T1000 (cell line): ENCODE measurements around the gene ASXL1.
"Not testable (repeated sequence)": the region's sequence is repeated elsewhere in the genome, so short reads cannot be mapped to it uniquely, and the experiment has no call there.

Experiments
- DNase-seq: peaks from one replicate; lab custom pipeline; 2025; ENCODE audit warnings: mixed read lengths; lab: John Stamatoyannopoulos, UW

The ASXL1 gene

DNA sequence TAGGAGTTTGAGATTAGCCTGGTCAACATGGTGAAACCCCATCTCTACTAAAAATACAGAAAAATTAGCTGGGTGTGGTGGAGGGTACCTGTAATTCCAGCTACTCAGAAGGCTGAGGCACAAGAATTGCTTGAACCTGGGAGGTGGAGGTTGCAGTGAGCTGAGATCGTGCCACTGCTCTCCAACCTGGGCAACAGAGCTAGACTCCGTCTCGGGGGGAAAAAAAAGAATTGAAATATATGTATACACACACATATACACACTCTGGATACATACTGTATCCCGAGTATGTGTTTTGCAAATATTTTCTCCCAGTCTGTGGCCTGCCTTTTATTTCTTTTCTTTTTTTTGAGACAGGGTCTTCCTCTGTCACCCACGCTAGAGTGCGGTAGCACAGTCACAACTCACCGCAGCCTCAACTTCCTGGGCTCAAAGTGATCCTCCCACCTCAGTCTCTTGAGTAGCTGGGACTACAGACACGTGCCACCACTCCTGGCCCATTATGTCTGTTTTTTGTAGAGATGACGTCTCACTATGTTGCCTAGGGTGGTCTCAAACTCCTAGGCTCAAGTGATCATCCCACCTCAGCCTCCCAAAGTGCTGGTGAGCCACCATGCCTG lies 49.1 kb downstream of the ASXL1 start:
- DNase-seq, result not testable (repeated sequence)

DNA sequence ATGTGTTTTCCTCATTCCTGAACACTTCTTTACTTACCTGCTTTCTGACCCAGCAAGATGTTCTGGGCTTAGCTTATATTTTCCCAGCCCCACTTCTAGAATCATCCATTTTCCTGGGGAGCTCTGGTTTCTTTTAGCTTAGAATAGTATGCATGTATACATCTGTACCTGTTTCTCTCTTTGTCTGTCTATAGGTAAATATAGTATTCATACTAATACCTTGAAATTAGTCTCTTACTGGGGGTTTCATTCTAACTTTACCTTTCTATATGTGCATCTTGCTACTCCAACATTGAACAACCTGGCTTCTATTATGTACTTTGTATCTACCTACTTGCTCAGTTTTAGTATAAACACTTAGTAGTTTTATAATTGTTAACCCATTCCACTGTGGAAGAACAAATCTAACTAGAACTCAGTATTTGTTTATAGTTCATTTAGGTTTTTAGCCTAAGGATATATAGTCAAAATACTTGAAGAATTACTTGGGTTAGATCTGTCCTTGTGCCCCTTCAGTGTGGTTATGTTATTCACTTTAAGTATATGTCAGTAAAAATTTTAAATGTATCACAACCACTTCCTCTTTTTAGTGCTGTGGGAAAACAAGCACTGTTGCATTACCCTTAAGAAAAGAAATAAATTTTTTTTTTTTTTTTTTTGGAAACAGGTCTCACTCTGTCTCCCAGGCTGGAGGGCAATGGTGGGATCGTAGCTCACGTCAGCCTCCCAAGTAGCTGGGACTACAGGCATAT lies 54.0 kb downstream of the ASXL1 start:
- DNase-seq, result no peak

DNA sequence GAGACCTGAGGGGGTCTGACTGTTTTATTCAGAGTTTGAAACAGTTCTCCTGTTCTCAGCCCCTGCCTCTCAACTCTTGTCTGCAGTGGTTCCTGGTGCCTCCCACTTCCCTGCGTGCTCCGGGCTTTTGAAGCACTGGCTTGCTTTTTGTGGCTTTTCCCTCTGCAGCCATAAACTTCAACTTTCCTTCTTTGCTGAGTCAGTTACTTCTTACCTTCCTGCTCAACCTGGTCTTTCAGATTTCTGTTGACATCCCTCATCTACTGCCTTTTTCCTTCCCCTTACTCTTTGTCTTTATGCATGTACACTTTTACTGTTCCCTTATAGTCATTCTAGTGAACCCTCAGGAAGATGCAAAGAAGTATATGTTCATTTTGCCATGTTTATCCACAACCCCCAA lies 57.4 kb downstream of the ASXL1 start:
- DNase-seq, result no peak

DNA sequence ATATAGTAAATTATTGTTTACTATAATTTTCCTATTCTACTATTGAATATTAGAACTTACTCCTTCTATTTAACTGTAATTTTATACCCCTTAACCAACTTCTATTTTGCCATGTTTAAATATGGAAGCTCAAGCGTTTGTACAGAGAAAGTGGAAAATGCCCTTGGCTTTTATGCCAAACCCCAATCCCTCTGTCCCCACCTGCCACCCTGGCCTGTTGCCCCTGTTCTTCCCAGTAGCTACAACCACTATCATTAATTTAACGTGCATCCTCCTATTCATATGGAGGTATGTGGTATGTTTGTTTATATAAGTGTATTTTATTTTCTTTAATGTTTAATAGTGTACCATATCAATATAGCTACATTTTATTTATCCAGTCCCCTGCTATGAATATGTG lies 58.1 kb downstream of the ASXL1 start:
- DNase-seq, result no peak

DNA sequence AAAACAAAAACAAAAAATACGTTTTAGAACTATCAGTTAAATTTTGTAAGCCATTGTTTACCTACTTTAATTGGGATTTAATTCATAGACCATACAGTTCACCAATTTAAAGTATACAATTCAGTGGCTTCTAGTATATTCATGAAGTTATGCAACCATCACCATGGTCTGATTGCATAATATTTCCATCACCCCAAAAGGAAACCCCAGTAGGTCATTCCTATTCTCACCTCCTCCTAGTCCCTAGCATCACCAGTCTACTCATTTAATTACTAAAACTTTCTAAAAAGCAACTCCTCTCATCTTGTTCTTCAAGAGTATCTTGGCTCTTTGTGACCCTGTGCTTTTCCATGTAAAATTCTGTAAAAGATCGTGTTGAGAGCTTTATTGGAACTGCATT lies 60.2 kb downstream of the ASXL1 start:
- no peak for DNase-seq

DNA sequence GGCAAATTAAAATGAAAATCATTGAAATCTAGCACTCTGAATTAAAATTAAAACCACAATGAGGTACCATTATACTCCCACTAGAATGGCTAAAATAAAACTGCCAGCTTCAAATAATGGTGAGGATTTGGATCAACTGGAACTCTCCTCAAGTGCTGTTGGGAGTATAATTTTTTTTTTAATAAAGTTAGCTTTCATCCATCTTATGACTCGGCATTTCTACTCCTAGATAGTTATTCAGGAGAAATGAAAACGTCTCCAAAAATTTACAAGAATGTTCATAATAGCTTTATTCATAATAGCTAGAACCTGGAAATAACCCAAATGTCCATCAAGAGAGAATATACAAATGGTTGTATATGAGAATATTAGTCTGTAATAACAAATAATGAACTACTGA lies 63.2 kb downstream of the ASXL1 start:
- no peak for DNase-seq

DNA sequence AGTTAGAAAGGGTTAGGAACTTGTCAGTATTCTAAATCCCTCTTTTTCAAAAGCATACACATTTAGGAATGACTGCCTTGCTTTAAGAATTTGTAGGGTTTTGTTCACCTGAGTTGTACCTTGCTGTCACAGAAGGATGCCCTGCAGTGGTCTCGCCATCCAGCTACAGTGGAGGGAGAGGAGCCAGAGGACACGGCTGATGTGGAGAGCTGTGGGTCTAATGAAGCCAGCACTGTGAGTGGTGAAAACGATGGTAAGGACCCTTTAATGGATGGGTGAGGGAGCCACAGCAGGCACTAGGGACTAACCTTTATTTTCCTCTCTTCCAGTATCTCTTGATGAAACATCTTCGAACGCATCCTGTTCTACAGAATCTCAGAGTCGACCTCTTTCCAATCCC lies 69.9 kb downstream of the ASXL1 start:
- no peak for DNase-seq

DNA sequence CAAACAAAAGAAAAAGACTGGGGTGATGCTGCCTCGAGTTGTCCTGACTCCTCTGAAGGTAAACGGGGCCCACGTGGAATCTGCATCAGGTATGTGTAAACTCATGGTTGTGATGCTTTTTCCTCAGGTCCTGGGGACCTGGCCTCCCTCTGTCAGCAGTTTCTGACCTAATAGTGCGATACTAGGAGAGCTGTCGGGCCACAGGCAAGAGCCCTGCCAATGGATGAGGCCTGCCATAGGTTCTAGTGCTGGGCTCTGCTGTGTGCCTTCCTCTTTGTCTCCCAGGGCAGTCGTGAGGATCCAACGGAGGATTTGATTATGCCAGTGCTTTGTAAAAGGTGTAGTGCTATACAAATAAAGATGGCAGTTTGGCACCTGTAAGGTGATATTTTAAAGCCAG lies 71.2 kb downstream of the ASXL1 start:
- DNase-seq, result no peak

DNA sequence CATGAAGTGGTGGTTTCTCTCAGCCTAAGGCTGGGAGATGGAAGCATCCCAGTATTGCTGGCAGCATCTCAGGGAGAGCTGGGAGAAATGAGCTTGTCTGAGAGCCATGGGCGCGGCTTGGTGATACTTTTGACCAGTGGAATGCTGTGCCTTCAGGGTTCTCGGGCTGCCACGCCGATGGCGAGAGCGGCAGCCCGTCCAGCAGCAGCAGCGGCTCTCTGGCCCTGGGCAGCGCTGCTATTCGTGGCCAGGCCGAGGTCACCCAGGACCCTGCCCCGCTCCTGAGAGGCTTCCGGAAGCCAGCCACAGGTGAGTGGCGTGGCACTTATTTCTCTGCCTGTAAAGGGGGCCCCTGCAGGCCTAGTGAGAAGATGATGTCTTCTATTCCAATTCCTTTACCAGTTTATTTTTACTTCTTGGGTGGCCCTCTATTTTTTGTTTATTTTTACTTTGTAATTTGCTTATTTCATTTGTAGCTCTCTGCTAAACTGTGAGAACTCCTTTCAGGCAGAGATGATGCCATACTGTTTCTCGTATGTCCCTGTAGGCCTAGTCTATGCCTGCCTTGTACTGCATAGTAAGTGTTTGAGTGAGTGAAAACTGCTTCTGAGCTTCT lies 71.7 kb downstream of the ASXL1 start:
- DNase-seq, result no peak

DNA sequence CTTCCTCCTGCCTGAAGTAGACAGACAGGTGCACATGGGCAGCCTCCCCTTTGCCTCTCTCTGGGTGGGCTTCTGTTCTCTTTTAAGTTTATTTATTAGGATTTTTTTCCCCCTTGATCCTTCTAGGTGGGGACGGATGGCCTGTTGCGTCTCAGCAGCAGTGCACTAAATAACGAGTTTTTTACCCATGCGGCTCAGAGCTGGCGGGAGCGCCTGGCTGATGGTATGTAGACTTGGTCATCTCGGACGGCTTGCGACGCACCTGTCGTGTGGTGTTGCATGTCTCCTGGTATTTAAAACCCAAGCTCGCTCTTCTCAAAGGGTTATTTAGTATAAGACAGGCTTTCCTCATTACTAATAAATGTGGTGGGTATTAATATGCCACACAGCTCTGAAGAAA lies 73.3 kb downstream of the ASXL1 start:
- no peak for DNase-seq

DNA sequence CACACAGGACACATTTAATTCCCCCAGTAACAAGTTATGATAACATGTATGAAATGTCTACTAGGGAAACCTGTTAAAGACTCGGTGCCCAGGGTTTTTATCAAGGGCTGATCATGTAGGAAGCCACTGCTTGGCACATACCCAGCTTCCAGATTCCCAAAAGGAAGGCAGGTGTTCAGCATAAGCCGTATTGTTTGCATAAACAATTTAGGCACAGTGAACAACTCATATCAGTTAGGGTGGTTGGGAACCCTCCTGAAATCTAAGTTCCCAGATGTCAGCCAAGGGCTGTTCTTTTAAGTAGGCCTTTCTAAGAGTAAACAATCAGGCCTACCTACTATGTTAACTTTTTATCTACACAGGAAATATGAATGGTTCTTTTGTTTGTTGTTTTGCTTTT lies 74.1 kb downstream of the ASXL1 start:
- no peak for DNase-seq

DNA sequence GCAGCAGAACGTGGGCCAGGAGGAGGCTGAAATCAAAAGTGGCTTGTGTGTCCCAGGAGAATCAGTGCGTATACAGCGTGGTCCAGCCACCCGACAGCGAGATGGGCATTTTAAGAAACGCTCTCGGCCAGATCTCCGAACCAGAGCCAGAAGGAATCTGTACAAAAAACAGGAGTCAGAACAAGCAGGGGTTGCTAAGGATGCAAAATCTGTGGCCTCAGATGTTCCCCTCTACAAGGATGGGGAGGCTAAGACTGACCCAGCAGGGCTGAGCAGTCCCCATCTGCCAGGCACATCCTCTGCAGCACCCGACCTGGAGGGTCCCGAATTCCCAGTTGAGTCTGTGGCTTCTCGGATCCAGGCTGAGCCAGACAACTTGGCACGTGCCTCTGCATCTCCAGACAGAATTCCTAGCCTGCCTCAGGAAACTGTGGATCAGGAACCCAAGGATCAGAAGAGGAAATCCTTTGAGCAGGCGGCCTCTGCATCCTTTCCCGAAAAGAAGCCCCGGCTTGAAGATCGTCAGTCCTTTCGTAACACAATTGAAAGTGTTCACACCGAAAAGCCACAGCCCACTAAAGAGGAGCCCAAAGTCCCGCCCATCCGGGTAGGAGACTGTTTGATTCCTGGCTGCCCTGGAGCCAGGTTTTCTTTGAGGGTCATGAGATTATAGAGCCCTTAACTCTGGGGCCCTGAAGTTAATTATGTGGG lies 75.3 kb downstream of the ASXL1 start:
- no peak for DNase-seq

DNA sequence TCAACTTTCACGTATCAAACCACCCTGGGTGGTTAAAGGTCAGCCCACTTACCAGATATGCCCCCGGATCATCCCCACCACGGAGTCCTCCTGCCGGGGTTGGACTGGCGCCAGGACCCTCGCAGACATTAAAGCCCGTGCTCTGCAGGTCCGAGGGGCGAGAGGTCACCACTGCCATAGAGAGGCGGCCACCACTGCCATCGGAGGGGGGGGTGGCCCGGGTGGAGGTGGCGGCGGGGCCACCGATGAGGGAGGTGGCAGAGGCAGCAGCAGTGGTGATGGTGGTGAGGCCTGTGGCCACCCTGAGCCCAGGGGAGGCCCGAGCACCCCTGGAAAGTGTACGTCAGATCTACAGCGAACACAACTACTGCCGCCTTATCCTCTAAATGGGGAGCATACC lies 76.3 kb downstream of the ASXL1 start:
- DNase-seq, result no peak

DNA sequence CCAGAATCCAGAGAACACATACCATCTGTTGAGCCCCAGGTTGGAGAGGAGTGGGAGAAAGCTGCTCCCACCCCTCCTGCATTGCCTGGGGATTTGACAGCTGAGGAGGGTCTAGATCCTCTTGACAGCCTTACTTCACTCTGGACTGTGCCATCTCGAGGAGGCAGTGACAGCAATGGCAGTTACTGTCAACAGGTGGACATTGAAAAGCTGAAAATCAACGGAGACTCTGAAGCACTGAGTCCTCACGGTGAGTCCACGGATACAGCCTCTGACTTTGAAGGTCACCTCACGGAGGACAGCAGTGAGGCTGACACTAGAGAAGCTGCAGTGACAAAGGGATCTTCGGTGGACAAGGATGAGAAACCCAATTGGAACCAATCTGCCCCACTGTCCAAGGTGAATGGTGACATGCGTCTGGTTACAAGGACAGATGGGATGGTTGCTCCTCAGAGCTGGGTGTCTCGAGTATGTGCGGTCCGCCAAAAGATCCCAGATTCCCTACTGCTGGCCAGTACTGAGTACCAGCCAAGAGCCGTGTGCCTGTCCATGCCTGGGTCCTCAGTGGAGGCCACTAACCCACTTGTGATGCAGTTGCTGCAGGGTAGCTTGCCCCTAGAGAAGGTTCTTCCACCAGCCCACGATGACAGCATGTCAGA lies 77.4 kb downstream of the ASXL1 start:
- no peak for DNase-seq

DNA sequence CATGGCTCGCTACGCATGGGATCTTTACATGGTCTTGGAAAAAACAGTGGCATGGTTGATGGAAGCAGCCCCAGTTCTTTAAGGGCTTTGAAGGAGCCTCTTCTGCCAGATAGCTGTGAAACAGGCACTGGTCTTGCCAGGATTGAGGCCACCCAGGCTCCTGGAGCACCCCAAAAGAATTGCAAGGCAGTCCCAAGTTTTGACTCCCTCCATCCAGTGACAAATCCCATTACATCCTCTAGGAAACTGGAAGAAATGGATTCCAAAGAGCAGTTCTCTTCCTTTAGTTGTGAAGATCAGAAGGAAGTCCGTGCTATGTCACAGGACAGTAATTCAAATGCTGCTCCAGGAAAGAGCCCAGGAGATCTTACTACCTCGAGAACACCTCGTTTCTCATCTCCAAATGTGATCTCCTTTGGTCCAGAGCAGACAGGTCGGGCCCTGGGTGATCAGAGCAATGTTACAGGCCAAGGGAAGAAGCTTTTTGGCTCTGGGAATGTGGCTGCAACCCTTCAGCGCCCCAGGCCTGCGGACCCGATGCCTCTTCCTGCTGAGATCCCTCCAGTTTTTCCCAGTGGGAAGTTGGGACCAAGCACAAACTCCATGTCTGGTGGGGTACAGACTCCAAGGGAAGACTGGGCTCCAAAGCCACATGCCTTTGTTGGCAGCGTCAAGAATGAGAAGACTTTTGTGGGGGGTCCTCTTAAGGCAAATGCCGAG lies 78.2 kb downstream of the ASXL1 start:
- DNase-seq, result no peak

DNA sequence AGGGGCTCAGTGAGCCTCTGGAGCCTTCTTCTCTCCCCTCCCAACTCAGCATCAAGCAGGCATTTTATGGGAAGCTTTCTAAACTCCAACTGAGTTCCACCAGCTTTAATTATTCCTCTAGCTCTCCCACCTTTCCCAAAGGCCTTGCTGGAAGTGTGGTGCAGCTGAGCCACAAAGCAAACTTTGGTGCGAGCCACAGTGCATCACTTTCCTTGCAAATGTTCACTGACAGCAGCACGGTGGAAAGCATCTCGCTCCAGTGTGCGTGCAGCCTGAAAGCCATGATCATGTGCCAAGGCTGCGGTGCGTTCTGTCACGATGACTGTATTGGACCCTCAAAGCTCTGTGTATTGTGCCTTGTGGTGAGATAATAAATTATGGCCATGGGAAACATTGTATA lies 78.8 kb downstream of the ASXL1 start:
- no peak for DNase-seq

DNA sequence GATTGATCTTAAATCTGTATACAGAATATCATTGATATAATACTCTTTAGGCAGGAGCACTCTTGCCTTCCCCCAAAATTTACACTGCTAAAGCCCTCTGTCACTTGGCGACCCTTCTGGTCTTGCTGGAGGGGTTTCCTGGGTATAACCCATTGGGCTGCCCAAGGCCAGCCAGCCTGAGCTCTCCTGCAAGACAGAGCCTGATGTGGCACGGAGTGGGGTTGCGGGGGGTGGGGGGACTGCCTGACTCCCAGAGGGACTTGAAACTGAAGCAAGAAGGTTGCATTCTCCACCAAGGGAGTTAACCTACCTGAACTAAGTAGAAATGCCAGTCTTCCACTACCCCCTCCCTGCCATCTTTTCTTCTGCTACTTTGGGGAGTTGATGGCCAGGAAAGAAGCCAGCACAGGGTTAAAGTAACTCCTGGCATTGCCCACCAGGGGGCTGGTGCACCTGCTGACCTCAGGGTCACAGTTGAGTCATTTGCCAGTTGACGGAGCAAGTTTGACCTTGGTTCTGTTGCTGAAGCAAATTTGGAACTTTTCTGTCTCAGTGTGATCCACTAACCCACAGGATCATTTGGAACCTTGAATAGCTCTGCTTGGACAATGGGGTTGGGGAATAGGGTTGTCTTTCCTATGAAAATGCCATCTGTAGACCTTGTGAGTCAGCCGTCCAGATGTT lies 79.4 kb downstream of the ASXL1 start:
- DNase-seq, result no peak

DNA sequence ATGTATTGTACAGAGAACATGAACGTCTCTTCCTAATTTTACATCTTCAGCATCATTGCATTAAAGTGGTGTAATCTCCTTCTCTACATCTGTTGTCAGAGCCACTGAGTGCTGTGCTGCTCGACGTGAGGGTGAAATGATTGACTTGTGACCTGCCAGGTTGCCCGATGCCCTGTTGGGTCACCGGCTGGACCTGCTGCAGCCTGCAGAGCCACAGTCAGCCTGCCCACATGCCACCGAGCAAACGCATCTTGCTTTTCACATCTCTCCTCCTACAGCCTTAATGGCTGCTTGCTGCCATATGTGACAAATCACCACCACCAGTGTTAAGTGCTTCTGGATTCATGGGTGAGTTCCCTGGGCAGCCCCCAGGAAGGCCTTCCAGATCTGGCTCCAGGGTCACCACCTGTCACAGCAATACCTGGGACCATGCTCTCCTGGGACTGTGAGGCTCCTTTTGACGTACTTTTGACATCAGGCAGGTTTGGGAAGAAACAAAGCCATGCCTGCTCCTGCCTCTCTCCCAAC lies 80.3 kb downstream of the ASXL1 start:
- DNase-seq, result no peak

DNA sequence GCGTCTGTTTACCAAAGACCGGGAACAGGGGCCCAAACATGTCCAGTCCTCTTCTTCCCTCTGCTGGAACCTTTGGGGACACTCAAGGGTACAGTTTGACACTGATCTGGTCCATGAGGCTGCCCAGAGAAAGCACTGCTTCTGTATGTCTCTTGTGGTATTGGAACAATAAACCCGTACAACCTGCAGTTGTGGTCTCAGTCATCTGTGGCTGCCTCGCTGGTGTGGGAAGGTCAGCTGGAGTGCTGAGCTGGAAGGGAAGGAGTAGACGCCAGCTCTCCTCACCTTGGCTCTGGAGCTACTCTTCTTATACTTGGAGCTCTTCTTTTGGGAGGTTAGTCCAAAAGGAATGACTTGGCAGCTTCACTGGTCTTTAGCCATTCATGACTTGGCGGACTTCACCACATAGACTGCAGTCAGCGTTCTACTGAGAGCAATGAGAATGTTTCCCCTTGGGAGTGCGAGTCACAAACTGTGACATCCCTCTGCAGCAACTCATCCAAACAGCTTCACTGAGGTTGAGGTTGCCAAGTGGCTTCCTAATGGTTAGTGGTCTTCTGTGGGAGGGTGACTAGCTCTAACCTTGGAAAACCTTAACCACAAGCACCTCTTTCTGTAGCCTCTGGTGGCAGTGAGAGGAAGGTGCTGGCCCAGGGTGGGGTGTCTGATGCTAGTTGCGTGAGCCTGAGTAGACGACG lies 81.2 kb downstream of the ASXL1 start:
- no peak for DNase-seq

DNA sequence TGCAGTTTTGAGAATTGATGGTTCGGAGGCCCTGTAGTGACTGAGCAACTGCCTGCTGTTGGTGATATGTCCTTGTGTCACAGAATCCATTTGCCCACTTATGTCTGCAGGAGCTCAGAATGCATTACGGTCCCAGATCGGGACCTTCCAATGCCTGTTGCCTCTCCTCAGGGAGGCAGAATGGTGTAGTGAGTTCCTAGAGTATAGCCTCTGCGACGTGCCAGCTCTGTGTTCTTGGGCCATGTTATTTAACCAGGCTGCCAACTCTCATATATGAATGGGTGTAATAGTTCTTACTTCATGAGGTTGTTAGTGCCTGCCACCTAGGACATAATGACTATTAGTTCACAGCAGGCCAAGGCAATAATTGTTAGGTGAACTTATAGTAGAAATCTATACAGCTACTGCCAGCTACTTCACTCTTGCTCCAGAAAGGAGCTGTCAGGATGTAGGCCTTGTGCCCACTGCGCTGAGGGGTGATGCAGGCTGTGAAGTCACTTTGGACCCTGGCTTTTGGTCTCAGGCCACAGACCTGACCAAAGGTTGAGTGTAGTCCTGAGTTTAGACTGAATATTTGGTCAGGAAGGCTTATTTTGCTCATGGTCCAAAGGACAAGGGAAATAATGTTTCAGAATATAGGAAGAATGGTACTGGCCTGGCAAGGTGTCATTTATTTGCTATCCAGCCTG lies 82.1 kb downstream of the ASXL1 start:
- no peak for DNase-seq
